Fibroblast of lung (primary cell): ENCODE data around the gene HERPUD1. TPM values are rescaled to one million over a fixed set of nuclear protein-coding genes. Genes with fewer than 3 reads are reported as not detected.

ENCODE experiments used
- DNase-seq, 2 donors: peaks; one replicate each; pipeline versions ENCODE4 v3.0.0 to v3.0.0-alpha.2; 2010; ENCODE audit warnings: low read depth in 2 of 2
- H2AFZ ChIP-seq: 2 replicates; pipeline ENCODE4 v1.5.1; 2012; ENCODE audit warnings: low read length, control low read depth, inconsistent platforms
- H3K27ac ChIP-seq: 2 replicates; pipeline ENCODE4 v1.5.1; 2011; ENCODE audit warnings: low read length, control low read depth; ENCODE audit not compliant: insufficient read depth
- H3K27me3 ChIP-seq: 2 replicates; pipeline ENCODE4 v1.5.1; 2011; ENCODE audit warnings: mild to moderate bottlenecking, low read length; ENCODE audit not compliant: control insufficient read depth, insufficient read depth
- H3K36me3 ChIP-seq: 2 replicates; pipeline ENCODE4 v1.5.1; 2011; ENCODE audit warnings: low read length; ENCODE audit not compliant: control insufficient read depth, insufficient read depth
- H3K4me1 ChIP-seq: 2 replicates; pipeline ENCODE4 v1.5.1; 2011; ENCODE audit warnings: low read length; ENCODE audit not compliant: control insufficient read depth, insufficient read depth; ENCODE audit errors: extremely low read depth
- H3K4me2 ChIP-seq: 2 replicates; pipeline ENCODE4 v1.5.1; 2011; ENCODE audit warnings: low read length, control low read depth; ENCODE audit not compliant: insufficient read depth; ENCODE audit errors: extremely low read depth
- H3K4me3 ChIP-seq, 4 experiments: fragments of 200-600 bp in 1 of 4; sonication (generic) in 1 of 4; replicated peaks in 1 of 4; 2 replicates each; pipeline ENCODE4 v1.5.1; 2011 to 2016; ENCODE audit warnings: low read length in 4 of 4, low read depth in 3 of 4, mild to moderate bottlenecking in 3 of 4, control low read depth in 2 of 4, inconsistent platforms in 1 of 4, mixed read lengths in 1 of 4; ENCODE audit not compliant: insufficient read depth in 1 of 4; ENCODE audit errors: control extremely low read depth in 1 of 4
- H3K79me2 ChIP-seq: 2 replicates; pipeline ENCODE4 v1.5.1; 2012; ENCODE audit warnings: mild to moderate bottlenecking, low read length, inconsistent platforms; ENCODE audit not compliant: control insufficient read depth, insufficient read depth
- H3K9ac ChIP-seq: 2 replicates; pipeline ENCODE4 v1.5.1; 2011; ENCODE audit warnings: mild to moderate bottlenecking, low read length, control low read depth; ENCODE audit not compliant: insufficient read depth
- H3K9me3 ChIP-seq: 2 replicates; pipeline ENCODE4 v1.5.1; 2012; ENCODE audit warnings: low read depth, low read length; ENCODE audit not compliant: control insufficient read depth, insufficient read depth
- H4K20me1 ChIP-seq: 2 replicates; pipeline ENCODE4 v1.5.1; 2011; ENCODE audit warnings: low read length; ENCODE audit not compliant: control insufficient read depth, insufficient read depth; ENCODE audit errors: extremely low read depth
- EZH2 ChIP-seq: IDR thresholded peaks from 2 replicates; pipeline ENCODE4 v1.5.1; 2012; ENCODE audit warnings: low read length, control low read depth, mild to moderate bottlenecking; ENCODE audit errors: missing control alignments
- polyA plus RNA-seq, 2 donors: library from polyadenylated mRNA; depleted of rRNA in 1 of 2; stranded (reverse) in 1 of 2; unstranded in 1 of 2; fragments of >200 nt; gene quantifications; 2 replicates each; pipeline ENCODE4 v1.2.1, GENCODE V29; 2011 to 2012; ENCODE audit warnings: missing spikeins in 1 of 2
- total RNA-seq: library from RNA; depleted of rRNA; stranded (reverse); fragments of >200 nt; gene quantifications from 2 replicates; pipeline ENCODE4 v1.2.1, GENCODE V29; 2014
- TF ChIP-seq, protein P1 (sequence below), 2 donors: IDR thresholded peaks in 1 of 2; conservative IDR thresholded peaks in 1 of 2; 1 replicate in 1 of 2; 2 replicates in 1 of 2; pipeline ENCODE4 v1.5.1; 2011 to 2012; ENCODE audit warnings: low read length in 2 of 2, control low read depth in 1 of 2, inconsistent platforms in 1 of 2, low read depth in 1 of 2, mild to moderate bottlenecking in 1 of 2

Gene HERPUD1
- total and polyA plus RNA-seq, 2 donors (not counting 1 experiment from before 2014, with no cell fraction given) = 117 to 199 TPM

DNA sequence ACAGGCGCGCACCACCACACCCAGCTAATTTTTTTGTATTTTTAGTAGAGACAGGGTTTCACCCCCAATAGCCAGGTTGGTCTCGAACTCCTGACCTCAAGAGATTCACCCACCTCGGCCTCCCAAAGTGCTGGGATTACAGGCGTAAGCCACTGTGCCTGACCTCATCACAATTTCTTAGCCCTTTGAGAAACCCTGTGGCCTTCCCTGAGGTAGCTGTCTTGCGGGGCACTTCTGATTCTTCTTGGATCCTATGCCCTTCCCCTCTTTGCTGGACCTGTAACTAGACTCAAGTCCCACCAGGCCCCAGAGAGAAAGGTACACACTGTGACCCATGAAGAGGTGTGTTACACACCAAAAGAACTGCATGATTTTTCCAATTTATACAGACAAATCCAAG lies 16.3 kb downstream of the HERPUD1 start:
- Histone ChIP-seq H3K36me3 (peaks cover 14% of the 10 kb centered on the region), H2AFZ (no peak overlapping the region), H3K9ac (no peak overlapping the region), H3K9me3 (no peaks in the 10 kb centered on the region), H3K4me2 (no peak overlapping the region), H3K27me3 (no peaks in the 10 kb centered on the region), H3K4me1 (peaks cover 6% of the 10 kb centered on the region), H3K79me2 (no peaks in the 10 kb centered on the region), H3K4me3 (no peak overlapping the region), H4K20me1 (no peaks in the 10 kb centered on the region), H3K27ac (no peak overlapping the region)
- TF ChIP-seq, protein P1, sequence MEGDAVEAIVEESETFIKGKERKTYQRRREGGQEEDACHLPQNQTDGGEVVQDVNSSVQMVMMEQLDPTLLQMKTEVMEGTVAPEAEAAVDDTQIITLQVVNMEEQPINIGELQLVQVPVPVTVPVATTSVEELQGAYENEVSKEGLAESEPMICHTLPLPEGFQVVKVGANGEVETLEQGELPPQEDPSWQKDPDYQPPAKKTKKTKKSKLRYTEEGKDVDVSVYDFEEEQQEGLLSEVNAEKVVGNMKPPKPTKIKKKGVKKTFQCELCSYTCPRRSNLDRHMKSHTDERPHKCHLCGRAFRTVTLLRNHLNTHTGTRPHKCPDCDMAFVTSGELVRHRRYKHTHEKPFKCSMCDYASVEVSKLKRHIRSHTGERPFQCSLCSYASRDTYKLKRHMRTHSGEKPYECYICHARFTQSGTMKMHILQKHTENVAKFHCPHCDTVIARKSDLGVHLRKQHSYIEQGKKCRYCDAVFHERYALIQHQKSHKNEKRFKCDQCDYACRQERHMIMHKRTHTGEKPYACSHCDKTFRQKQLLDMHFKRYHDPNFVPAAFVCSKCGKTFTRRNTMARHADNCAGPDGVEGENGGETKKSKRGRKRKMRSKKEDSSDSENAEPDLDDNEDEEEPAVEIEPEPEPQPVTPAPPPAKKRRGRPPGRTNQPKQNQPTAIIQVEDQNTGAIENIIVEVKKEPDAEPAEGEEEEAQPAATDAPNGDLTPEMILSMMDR (conservative IDR thresholded peaks at IDR 0.05 in 1 of 2, IDR thresholded peaks at IDR 0.05 in 1 of 2; ENCODE audit: low read depth in 1 of 2, low read length in 2 of 2) = no peak
- TF ChIP-seq EZH2 = no peak
- no peak for DNase-seq

DNA sequence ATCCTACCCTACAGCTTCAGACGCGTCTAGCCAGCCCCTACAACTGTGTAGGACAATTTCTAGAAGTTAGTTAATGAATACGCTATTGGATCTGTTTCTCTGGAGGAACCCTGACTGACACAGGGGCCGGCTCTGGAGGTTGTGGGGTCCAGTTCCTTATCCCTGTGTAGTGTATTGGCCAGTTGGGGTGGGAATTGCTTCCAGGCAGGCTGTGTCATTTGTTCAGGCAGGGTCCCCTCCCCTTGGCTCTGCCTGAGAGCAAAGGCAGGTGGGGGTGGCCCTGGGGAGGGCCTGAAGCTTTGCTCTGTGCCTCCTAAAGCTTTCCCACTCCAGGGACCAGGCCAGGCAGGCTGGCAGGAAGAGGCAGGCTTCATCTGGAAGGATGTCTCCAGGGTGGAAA lies 18.1 kb downstream of the HERPUD1 start:
- H3K4me3 ChIP-seq = no peak overlapping the region
- H3K9me3 ChIP-seq = no peaks in the 10 kb centered on the region
- H3K27ac ChIP-seq = no peak overlapping the region
- DNase-seq = no peak
- H4K20me1 ChIP-seq = no peaks in the 10 kb centered on the region
- H3K4me2 ChIP-seq = no peak overlapping the region
- peaks cover under 1% of the 10 kb centered on the region for H3K4me1 ChIP-seq
- H3K79me2 ChIP-seq = no peaks in the 10 kb centered on the region
- H3K27me3 ChIP-seq = no peaks in the 10 kb centered on the region
- no peak overlapping the region for H3K9ac ChIP-seq
- H2AFZ ChIP-seq = no peak overlapping the region
- TF ChIP-seq EZH2 = no peak
- TF ChIP-seq, protein P1 (conservative IDR thresholded peaks at IDR 0.05 in 1 of 2, IDR thresholded peaks at IDR 0.05 in 1 of 2; ENCODE audit: low read depth in 1 of 2, low read length in 2 of 2) = no peak
- H3K36me3 ChIP-seq = peaks cover 3% of the 10 kb centered on the region

DNA sequence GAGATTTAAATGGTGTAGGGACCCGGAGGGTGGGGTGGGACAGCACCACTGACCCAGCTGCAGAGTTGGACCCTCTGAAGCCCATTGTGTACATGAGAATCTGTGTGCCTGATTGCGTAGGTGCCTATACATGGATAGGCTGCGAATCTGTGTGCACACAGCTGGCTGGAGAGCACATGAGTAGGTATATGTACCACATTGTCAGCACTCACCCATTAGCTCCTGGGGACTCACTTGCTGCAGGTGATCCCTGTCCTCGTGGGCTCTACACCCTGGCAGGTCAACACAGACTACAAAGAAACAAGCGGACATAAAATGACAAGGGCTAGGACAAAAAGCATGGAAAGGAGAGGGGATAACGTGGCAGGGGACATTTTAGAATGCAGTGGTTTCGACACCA lies 18.5 kb downstream of the HERPUD1 start:
- Histone ChIP-seq H3K4me2 (no peak overlapping the region), H2AFZ (no peak overlapping the region), H3K9me3 (no peaks in the 10 kb centered on the region), H3K27ac (no peak overlapping the region), H3K4me3 (no peak overlapping the region), H3K4me1 (no peaks in the 10 kb centered on the region), H3K9ac (no peak overlapping the region), H4K20me1 (no peaks in the 10 kb centered on the region), H3K79me2 (no peaks in the 10 kb centered on the region), H3K27me3 (no peaks in the 10 kb centered on the region), H3K36me3 (peaks cover under 1% of the 10 kb centered on the region)
- TF ChIP-seq, protein P1 (conservative IDR thresholded peaks at IDR 0.05 in 1 of 2, IDR thresholded peaks at IDR 0.05 in 1 of 2; ENCODE audit: low read depth in 1 of 2, low read length in 2 of 2) = no peak
- no peak for TF ChIP-seq EZH2
- no peak for DNase-seq
